ENCODE results near the gene IFT57.

DNA sequence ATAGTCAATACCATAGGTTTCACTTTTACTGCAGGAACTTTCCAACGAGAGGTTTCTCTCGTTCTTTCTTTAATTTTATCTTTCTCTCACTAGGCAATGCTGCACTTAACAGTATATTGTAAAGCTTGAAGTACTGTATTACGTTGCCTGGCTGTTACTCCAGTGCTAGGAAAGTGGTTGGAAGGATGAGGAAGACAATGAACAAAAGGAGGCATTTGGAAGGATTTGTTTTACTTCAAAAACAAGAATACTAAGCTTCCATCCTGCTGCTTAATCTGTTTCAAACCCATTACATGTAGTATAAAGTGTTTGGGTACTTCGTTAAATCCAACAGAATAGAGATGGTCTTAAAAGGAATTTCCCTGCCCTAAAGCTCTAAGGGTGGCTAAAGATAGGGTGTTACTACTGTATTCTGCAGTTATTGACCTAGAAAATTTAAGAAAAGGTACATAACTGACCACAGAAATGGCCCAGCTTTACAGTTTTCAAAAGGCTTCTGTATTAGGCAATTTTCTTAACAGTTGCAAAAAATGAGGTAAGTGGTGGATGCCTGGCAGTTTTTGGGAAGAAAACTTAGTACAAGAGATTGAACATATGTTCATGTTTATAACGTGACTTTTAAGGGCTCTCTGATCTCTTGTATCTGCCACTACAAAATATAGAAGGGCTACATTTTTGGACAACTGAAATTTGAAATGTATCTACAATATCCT lies 785 bp upstream of the IFT57 start:
- TF ChIP-seq CTCF (IDR thresholded peaks at IDR 0.05) (no peak), POLR2A (IDR thresholded peaks at IDR 0.05) (no peak)

All from gastroesophageal sphincter (tissue), 3 donors.